ENCODE results near the gene RAB19. TPM values are rescaled to one million over a fixed set of nuclear protein-coding genes. Genes with fewer than 3 reads are reported as not detected.

Gene RAB19
- total RNA-seq, 2 experiments from 2014 or later = 1.6 to 2.8 TPM

GRCh38 chr7:140454657-140455015, 50.8 kb downstream of the RAB19 start:
- H3K27ac Mint-ChIP-seq = peak overlapping the region; percentile 45
- H3K36me3 Mint-ChIP-seq (ENCODE audit: low read depth) = peaks cover 73% of the 10 kb centered on the region
- H3K4me3 Mint-ChIP-seq = peak overlapping the region; percentile 42
- Histone ChIP-seq H3K9me3 (ENCODE audit: control insufficient read depth in 1 of 2, insufficient read depth in 1 of 2, low read length in 2 of 2) (no peaks in the 10 kb centered on the region), H3K27ac (ENCODE audit: low read depth in 1 of 2, low read length in 2 of 2) (no peak overlapping the region), H3K27me3 (ENCODE audit: control insufficient read depth in 1 of 2, insufficient read depth in 2 of 2, low read length in 2 of 2) (no peaks in the 10 kb centered on the region), H3K4me1 (ENCODE audit: insufficient read depth, low read length) (peaks cover 3% of the 10 kb centered on the region), H3K36me3 (ENCODE audit: insufficient read depth, low read length) (peaks cover 75% of the 10 kb centered on the region), H3K4me3 (ENCODE audit: low read length) (no peak overlapping the region)
- intact Hi-C loops (cut with DNase I, micrococcal nuclease) = no loop called here
- no peaks in the 10 kb centered on the region for H3K27me3 Mint-ChIP-seq
- CTCF ChIA-PET = no interaction called here
- POLR2A ChIA-PET = interaction anchor here (1.0 kb wide), 1 partner anchor 78 kb away, joined by 4 read pairs; no protein-coding TSS in a partner anchor
- ATAC-seq (ENCODE audit: poor library complexity) = no peak
- no peaks in the 10 kb centered on the region for H3K9me3 Mint-ChIP-seq
- peak in 1 of 14 experiments; percentile 19 for DNase-seq
- TF ChIP-seq CTCF (IDR thresholded peaks at IDR 0.05) = no peak
- peaks cover 43% of the 10 kb centered on the region for H3K4me1 Mint-ChIP-seq (ENCODE audit: low read depth)

- Histone ChIP-seq H3K27ac (ENCODE audit: low read depth in 1 of 2, low read length in 2 of 2) (no peak overlapping the region), H3K4me1 (ENCODE audit: insufficient read depth, low read length) (peaks cover 3% of the 10 kb centered on the region), H3K27me3 (ENCODE audit: control insufficient read depth in 1 of 2, insufficient read depth in 2 of 2, low read length in 2 of 2) (no peaks in the 10 kb centered on the region), H3K36me3 (ENCODE audit: insufficient read depth, low read length) (peaks cover 82% of the 10 kb centered on the region), H3K4me3 (ENCODE audit: low read length) (no peak overlapping the region), H3K9me3 (ENCODE audit: control insufficient read depth in 1 of 2, insufficient read depth in 1 of 2, low read length in 2 of 2) (no peaks in the 10 kb centered on the region)
- Mint-ChIP-seq H3K27ac (no peak overlapping the region), H3K9me3 (no peaks in the 10 kb centered on the region), H3K27me3 (no peaks in the 10 kb centered on the region), H3K36me3 (ENCODE audit: low read depth) (peaks cover 82% of the 10 kb centered on the region), H3K4me1 (ENCODE audit: low read depth) (peaks cover 34% of the 10 kb centered on the region), H3K4me3 (no peak overlapping the region)
- CTCF ChIA-PET = interaction anchor here (0.7 kb wide), 1 partner anchor 39 kb away, joined by 3 read pairs; no protein-coding TSS in a partner anchor
- POLR2A ChIA-PET = no interaction called here
- no peak for TF ChIP-seq CTCF (IDR thresholded peaks at IDR 0.05)
- no peak for DNase-seq
- intact Hi-C loops (cut with DNase I, micrococcal nuclease) = no loop called here
- no peak for ATAC-seq (ENCODE audit: poor library complexity)
Observed at GRCh38 chr7:140455743-140456142, 51.9 kb downstream of the RAB19 start.

GRCh38 chr7:140456551-140457051, 52.7 kb downstream of the RAB19 start:
- no peak overlapping the region for H3K4me3 Mint-ChIP-seq
- no peaks in the 10 kb centered on the region for H3K9me3 Mint-ChIP-seq
- no peak overlapping the region for H3K27ac ChIP-seq (ENCODE audit: low read depth in 1 of 2, low read length in 2 of 2)
- DNase-seq = no peak
- no peak for TF ChIP-seq CTCF (IDR thresholded peaks at IDR 0.05)
- ChIA-PET CTCF (interaction anchor here (0.7 kb wide), 1 partner anchor 40 kb away, joined by 3 read pairs; no protein-coding TSS in a partner anchor), POLR2A (interaction anchor here (1.0 kb wide), 1 partner anchor 13 kb away, joined by 3 read pairs; no protein-coding TSS in a partner anchor)
- H3K36me3 Mint-ChIP-seq (ENCODE audit: low read depth) = peaks cover 90% of the 10 kb centered on the region
- intact Hi-C loops (cut with DNase I, micrococcal nuclease) = no loop called here
- H3K27ac Mint-ChIP-seq = no peak overlapping the region
- peaks cover 28% of the 10 kb centered on the region for H3K4me1 Mint-ChIP-seq (ENCODE audit: low read depth)
- no peaks in the 10 kb centered on the region for H3K27me3 ChIP-seq (ENCODE audit: control insufficient read depth in 1 of 2, insufficient read depth in 2 of 2, low read length in 2 of 2)
- no peak overlapping the region for H3K4me3 ChIP-seq (ENCODE audit: low read length)
- no peak for ATAC-seq (ENCODE audit: poor library complexity)
- H3K36me3 ChIP-seq (ENCODE audit: insufficient read depth, low read length) = peaks cover 89% of the 10 kb centered on the region
- H3K9me3 ChIP-seq (ENCODE audit: control insufficient read depth in 1 of 2, insufficient read depth in 1 of 2, low read length in 2 of 2) = no peaks in the 10 kb centered on the region
- H3K27me3 Mint-ChIP-seq = no peaks in the 10 kb centered on the region
- peaks cover 3% of the 10 kb centered on the region for H3K4me1 ChIP-seq (ENCODE audit: insufficient read depth, low read length)

All from CD4-positive, alpha-beta T cell (primary cell).